Heart left ventricle (tissue), 16 donors: Measurements from ENCODE around the gene DLGAP4. TPM values are rescaled to one million over a fixed set of nuclear protein-coding genes. Genes with fewer than 3 reads are reported as not detected.
"Not testable (repeated sequence)": the region's sequence is repeated elsewhere in the genome, so short reads cannot be mapped to it uniquely, and the experiment has no call there.

ENCODE experiments used
- ATAC-seq, 4 donors: fragments of 200-7000 bp; cut with Tn5 transposase; one replicate each; pipeline ENCODE4 v1.9.1; 2020 to 2022; ENCODE audit warnings: moderate library complexity in 4 of 4, mild to moderate bottlenecking in 3 of 4, moderate number of reproducible peaks in 1 of 4
- DNase-seq, 5 donors: peaks; one replicate each; pipeline ENCODE4 v3.0.0-alpha.2; 2020
- H3K27ac ChIP-seq, 12 donors: fragments of 200-600 bp; sonication (generic) in 4 of 12; one replicate each; pipeline versions ENCODE4 v1.5.0 to v1.8.0; 2016 to 2022; ENCODE audit warnings: mild to moderate bottlenecking in 2 of 12
- H3K27me3 ChIP-seq, 9 donors: fragments of 200-600 bp; sonication (generic) in 2 of 9; one replicate each; pipeline versions ENCODE4 v1.5.1 to v1.8.0; 2016 to 2022; ENCODE audit warnings: mild to moderate bottlenecking in 3 of 9
- H3K36me3 ChIP-seq, 9 donors: fragments of 200-600 bp; sonication (generic) in 2 of 9; one replicate each; pipeline versions ENCODE4 v1.5.0 to v1.8.0; 2018 to 2022; ENCODE audit warnings: mild to moderate bottlenecking in 2 of 9
- H3K4me1 ChIP-seq, 12 donors: fragments of 200-600 bp; sonication (generic) in 4 of 12; one replicate each; pipeline versions ENCODE4 v1.5.0 to v1.8.0; 2016 to 2022; ENCODE audit warnings: mild to moderate bottlenecking in 3 of 12
- H3K4me3 ChIP-seq, 12 donors: fragments of 200-600 bp; sonication (generic) in 4 of 12; one replicate each; pipeline versions ENCODE4 v1.5.0 to v1.8.0; 2017 to 2022; ENCODE audit warnings: mild to moderate bottlenecking in 9 of 12, moderate library complexity in 4 of 12
- H3K9me3 ChIP-seq, 12 donors: fragments of 200-600 bp; sonication (generic) in 4 of 12; one replicate each; pipeline versions ENCODE4 v1.5.0 to v1.8.0; 2016 to 2022; ENCODE audit warnings: mild to moderate bottlenecking in 1 of 12
- POLR2A ChIP-seq, 2 donors: fragments of 450-650 bp; IDR thresholded peaks; one replicate each; pipeline ENCODE4 v1.6.1; 2017; ENCODE audit warnings: antibody characterized with exemption in 2 of 2, mild to moderate bottlenecking in 2 of 2, moderate library complexity in 2 of 2
- WGBS, 4 donors: extraction: QIAGEN DNeasy Blood & Tissue Kit in 2 of 4; methylation state at CpG; one replicate each; pipeline versions ENCODE4 v1.1.5 to v1.1.7; 2013 to 2018; 5-methylcytosine and 5-hydroxymethylcytosine counted together
- intact Hi-C, 10 donors: fragments of 100-400 bp; cut with DNase I; formaldehyde crosslinking; loops; one replicate each; pipeline versions ENCODE4 v1.11.1 to v1.14.2; 2022
- polyA plus RNA-seq, 2 donors: library from polyadenylated mRNA; stranded (reverse); fragments of 200-250 nt; gene quantifications; one replicate each; pipeline ENCODE4 v1.2.3, GENCODE V29; 2013
- total RNA-seq, 9 donors: library from RNA; depleted of rRNA in 2 of 9; stranded (reverse); fragments of >200 nt in 2 of 9; fragmentation: NEBNext Ultra II Directional in 3 of 9; extraction: Animal tissue kit (Norgen Biotek cat#: 25700) in 3 of 9; gene quantifications; one replicate each; pipeline versions ENCODE4 v1.1.0 to v1.2.4, GENCODE V29; 2016 to 2023
- TF ChIP-seq, protein P1 (sequence below), 12 donors: fragments of 200-600 bp; sonication (generic) in 4 of 12; IDR thresholded peaks; one replicate each; pipeline versions ENCODE4 v1.5.0 to v1.8.0; 2018 to 2022; ENCODE audit warnings: antibody characterized with exemption in 12 of 12, mild to moderate bottlenecking in 5 of 12
- donor health status: ischemic (EF 13 %, LVEDD 7.1; RV severe dilation, severe dysfunction).
- donor health status: healthy with polysubstance abuse.
- donor health status: DM: no; HTN: yes; CAD: no.
- donor health status: DM: no; HTN: no; CAD: no.
- donor health status: ischemic (EF 25% LVEDD 6.9; RV normal size, moderate dysfunction).
- donor health status: ischemic (EF 25% LVEDD 5.7; RV mildly dilated, moderate dysfunction).
- donor health status: healthy.
- donor health status: DM: yes; HTN: yes; CAD: no.
- donor health status: ischemic (EF 35%, LVEDD 5.7; RV mildly dilated, moderate dysfunction).
- donor health status: nonischemic (EF 11% LVEDD 7.7; RV severe dilation, severe dysfunction).
- donor health status: DM: yes; HTN: yes; CAD: no.
- donor health status: PGD.
- donor health status: ischemic (EF 29% LVEDD 5.4; RV normal size, mild dysfunction).
- donor health status: nonischemic (EF 23%, LVEDD 6.1; RV moderate dilation, normal function).

Gene DLGAP4
- total and polyA plus RNA-seq, 11 donors, result 25.6 to 76.7 (median 55.1) TPM

DNA sequence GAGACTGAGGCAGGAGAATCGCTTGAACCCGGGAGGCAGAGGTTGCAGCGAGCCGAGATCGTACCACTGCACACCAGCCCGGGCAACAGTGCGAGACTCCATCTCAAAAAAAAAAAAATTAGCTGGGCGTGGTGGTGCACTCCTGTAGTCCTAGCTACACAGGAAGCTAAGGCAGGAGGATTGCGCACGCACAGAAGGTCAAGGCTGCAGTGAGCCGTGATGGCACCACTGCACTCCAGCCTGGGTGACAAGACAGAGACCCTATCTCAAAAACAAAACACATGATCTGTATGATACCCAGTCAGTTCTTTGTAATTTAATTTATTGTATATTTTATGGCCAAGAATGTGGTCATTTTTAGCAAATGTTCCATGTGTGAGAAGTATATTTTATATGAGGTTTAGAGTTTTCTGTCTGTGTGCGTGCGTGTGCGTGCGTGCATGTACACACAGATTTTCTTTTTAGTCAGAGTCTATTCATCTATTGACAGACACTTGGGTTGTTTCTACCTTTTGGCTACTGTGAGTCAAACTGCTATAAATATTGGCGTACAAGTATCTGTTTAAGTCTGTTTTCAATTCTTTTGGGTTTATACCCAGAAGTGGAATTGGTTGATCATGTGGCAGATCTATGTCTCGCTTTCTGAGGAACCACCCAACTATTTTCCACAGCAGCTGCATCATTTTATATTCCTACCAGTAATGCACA, 213.0 kb downstream of the DLGAP4 start:
- H3K27me3 ChIP-seq, result no peaks in the 10 kb centered on the region
- H3K4me3 ChIP-seq, result no peak overlapping the region
- no peak overlapping the region for H3K27ac ChIP-seq
- 95 to 97% (median 96%) methylated on average over 17 of the region's 17 CpGs for WGBS, 4 donors
- H3K4me1 ChIP-seq, result peaks cover 0 to 31% (median 7%) of the 10 kb centered on the region in 12 donors
- no peaks in the 10 kb centered on the region for H3K9me3 ChIP-seq
- TF ChIP-seq POLR2A (IDR thresholded peaks at IDR 0.05), result no peak
- TF ChIP-seq, protein P1, sequence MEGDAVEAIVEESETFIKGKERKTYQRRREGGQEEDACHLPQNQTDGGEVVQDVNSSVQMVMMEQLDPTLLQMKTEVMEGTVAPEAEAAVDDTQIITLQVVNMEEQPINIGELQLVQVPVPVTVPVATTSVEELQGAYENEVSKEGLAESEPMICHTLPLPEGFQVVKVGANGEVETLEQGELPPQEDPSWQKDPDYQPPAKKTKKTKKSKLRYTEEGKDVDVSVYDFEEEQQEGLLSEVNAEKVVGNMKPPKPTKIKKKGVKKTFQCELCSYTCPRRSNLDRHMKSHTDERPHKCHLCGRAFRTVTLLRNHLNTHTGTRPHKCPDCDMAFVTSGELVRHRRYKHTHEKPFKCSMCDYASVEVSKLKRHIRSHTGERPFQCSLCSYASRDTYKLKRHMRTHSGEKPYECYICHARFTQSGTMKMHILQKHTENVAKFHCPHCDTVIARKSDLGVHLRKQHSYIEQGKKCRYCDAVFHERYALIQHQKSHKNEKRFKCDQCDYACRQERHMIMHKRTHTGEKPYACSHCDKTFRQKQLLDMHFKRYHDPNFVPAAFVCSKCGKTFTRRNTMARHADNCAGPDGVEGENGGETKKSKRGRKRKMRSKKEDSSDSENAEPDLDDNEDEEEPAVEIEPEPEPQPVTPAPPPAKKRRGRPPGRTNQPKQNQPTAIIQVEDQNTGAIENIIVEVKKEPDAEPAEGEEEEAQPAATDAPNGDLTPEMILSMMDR (IDR thresholded peaks at IDR 0.05), result no peak
- H3K36me3 ChIP-seq, result peaks cover 0 to 99% (median 63%) of the 10 kb centered on the region in 9 donors
- DNase-seq (no peak), ATAC-seq (no peak)
- intact Hi-C loops, result no loop called here

DNA sequence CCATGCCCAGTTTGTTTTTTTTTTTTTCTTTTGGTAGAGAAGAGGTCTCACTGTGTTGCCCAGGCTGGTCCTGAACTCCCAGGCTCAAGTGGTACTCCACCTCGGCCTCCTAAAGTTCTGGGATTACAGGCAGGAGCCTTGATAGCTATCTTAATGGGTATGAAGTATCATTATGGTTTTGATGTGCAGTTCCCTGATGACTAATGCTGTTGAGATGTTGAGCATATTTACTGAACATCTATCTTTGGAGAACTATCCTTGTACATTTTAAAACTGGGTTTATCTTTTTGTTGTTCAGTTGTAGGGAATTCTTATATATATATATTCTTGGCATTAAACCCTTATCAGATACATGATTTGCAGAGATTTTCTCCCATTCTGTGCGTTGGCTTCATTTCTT, 213.8 kb downstream of the DLGAP4 start:
- ATAC-seq (no peak), DNase-seq (no peak)
- Histone ChIP-seq H3K9me3 (no peaks in the 10 kb centered on the region), H3K4me1 (peaks cover 0 to 31% (median 7%) of the 10 kb centered on the region in 12 donors), H3K27me3 (no peaks in the 10 kb centered on the region), H3K27ac (no peak overlapping the region), H3K36me3 (peaks cover 0 to 100% (median 65%) of the 10 kb centered on the region in 9 donors), H3K4me3 (no peak overlapping the region)
- intact Hi-C loops, result no loop called here
- TF ChIP-seq, protein P1 (IDR thresholded peaks at IDR 0.05), result no peak
- no peak for TF ChIP-seq POLR2A (IDR thresholded peaks at IDR 0.05)
- 85 to 95% (median 92%) methylated on average over 2 of the region's 2 CpGs for WGBS, 4 donors

DNA sequence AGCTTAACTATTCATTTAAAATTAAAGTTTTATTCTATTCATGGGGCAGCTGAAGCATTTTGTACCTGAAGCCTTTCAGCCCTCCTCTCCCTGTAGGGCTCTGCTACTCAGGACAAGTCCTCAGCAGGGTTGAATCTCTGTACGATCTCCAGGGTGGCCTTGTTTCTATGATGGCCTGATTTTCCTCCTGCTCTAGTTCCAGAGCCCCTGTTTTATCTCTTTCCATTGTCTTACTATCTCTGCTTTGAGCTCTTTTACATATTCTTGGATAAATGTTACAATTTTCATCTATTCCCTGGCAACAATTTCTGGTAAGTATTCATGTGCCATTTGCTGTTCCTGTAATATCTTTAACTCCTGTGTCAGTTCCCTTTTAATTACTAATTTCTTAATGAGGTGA, 215.4 kb downstream of the DLGAP4 start:
- intact Hi-C loops, result no loop called here
- H3K9me3 ChIP-seq, result no peaks in the 10 kb centered on the region
- ATAC-seq (no peak), DNase-seq (no peak)
- H3K27ac ChIP-seq, result no peak overlapping the region
- 87 to 90% (median 87%) methylated on average over 1 of the region's 1 CpG for WGBS, 4 donors
- H3K4me3 ChIP-seq, result no peak overlapping the region
- peaks cover 0 to 20% (median 5%) of the 10 kb centered on the region in 12 donors for H3K4me1 ChIP-seq
- peaks cover 0 to 100% (median 69%) of the 10 kb centered on the region in 9 donors for H3K36me3 ChIP-seq
- TF ChIP-seq POLR2A (IDR thresholded peaks at IDR 0.05), result no peak
- TF ChIP-seq, protein P1 (IDR thresholded peaks at IDR 0.05), result no peak
- H3K27me3 ChIP-seq, result no peaks in the 10 kb centered on the region

DNA sequence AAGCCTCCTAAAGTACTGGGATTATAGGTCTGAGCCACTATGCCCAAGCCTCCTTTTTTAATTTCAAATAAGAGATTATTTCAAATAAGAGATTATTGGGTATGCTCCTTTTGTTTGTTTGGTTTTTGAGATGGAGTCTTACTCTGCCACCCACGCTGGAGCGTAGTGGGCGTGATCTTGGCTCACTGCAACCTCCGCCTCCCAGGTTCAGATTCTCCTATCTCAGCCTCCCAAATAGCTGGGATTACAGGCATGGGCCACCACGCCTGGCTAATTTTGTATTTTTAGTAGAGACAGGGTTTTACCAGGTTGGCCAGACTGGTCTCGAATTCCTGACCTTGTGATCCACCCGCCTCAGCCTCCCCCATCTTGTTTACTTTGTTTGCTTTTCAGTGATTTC, 216.3 kb downstream of the DLGAP4 start:
- DNase-seq, ATAC-seq, H3K27ac ChIP-seq, H3K9me3 ChIP-seq, H3K4me3 ChIP-seq, intact Hi-C loops, H3K27me3 ChIP-seq: not testable (repeated sequence)
- 89 to 96% (median 93%) methylated on average over 7 of the region's 7 CpGs for WGBS, 4 donors
- H3K36me3 ChIP-seq, result peaks cover 0 to 100% (median 78%) of the 10 kb centered on the region in 9 donors
- H3K4me1 ChIP-seq, result peaks cover 0 to 19% (median 5%) of the 10 kb centered on the region in 12 donors
